ENCODE results near the gene IL25.
"Not testable (repeated sequence)": the region's sequence is repeated elsewhere in the genome, so short reads cannot be mapped to it uniquely, and the experiment has no call there.

IL25 gene

GRCh38 chr14:23425169-23425568, 52.6 kb downstream of the IL25 start:
- TF ChIP-seq, protein P1, sequence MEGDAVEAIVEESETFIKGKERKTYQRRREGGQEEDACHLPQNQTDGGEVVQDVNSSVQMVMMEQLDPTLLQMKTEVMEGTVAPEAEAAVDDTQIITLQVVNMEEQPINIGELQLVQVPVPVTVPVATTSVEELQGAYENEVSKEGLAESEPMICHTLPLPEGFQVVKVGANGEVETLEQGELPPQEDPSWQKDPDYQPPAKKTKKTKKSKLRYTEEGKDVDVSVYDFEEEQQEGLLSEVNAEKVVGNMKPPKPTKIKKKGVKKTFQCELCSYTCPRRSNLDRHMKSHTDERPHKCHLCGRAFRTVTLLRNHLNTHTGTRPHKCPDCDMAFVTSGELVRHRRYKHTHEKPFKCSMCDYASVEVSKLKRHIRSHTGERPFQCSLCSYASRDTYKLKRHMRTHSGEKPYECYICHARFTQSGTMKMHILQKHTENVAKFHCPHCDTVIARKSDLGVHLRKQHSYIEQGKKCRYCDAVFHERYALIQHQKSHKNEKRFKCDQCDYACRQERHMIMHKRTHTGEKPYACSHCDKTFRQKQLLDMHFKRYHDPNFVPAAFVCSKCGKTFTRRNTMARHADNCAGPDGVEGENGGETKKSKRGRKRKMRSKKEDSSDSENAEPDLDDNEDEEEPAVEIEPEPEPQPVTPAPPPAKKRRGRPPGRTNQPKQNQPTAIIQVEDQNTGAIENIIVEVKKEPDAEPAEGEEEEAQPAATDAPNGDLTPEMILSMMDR (conservative IDR thresholded peaks at IDR 0.05), result no peak
- TF ChIP-seq ZFX (IDR thresholded peaks at IDR 0.05), result no peak
- H3K27ac ChIP-seq, result no peak overlapping the region

GRCh38 chr14:23425798-23426197, 53.2 kb downstream of the IL25 start:
- H3K27ac ChIP-seq, result not testable (repeated sequence)

All from C4-2B (cell line).